NCI-H1694 treated with DMSO at 0.1 percent for 48 hours (cell line): ENCODE data around the gene PRKG1.

Experiments used
- DNase-seq: peaks from one replicate; lab custom pipeline; 2025; lab: John Stamatoyannopoulos, UW

The PRKG1 gene

GRCh38 chr10:51074238-51075028 is at the start of gene PRKG1:
TSS of gene PRKG1 (plus strand) at chr10:51074487.
- peak; percentile 19 for DNase-seq

- no peak for DNase-seq
Measured at GRCh38 chr10:51028420-51028819, 45.9 kb upstream of the PRKG1 start.

- DNase-seq: no peak
Measured at GRCh38 chr10:51029172-51029641, 45.1 kb upstream of the PRKG1 start.

- DNase-seq: no peak
Measured at GRCh38 chr10:51030480-51030879, 43.8 kb upstream of the PRKG1 start.

- DNase-seq: no peak
Measured at GRCh38 chr10:51031950-51032349, 42.3 kb upstream of the PRKG1 start.

GRCh38 chr10:51034769-51035168 is 39.5 kb upstream of the PRKG1 start:
- no peak for DNase-seq

- DNase-seq: no peak
Measured at GRCh38 chr10:51035344-51035743, 38.9 kb upstream of the PRKG1 start.

GRCh38 chr10:51045871-51046270 is 28.4 kb upstream of the PRKG1 start:
- no peak for DNase-seq

GRCh38 chr10:51046654-51047053 is 27.6 kb upstream of the PRKG1 start:
- no peak for DNase-seq

GRCh38 chr10:51047857-51048256 is 26.4 kb upstream of the PRKG1 start:
- DNase-seq: no peak

- DNase-seq: no peak
Measured at GRCh38 chr10:51048792-51049191, 25.5 kb upstream of the PRKG1 start.

GRCh38 chr10:51052163-51052562 is 22.1 kb upstream of the PRKG1 start:
- DNase-seq: no peak

- DNase-seq: no peak
Measured at GRCh38 chr10:51057925-51058324, 16.4 kb upstream of the PRKG1 start.

- DNase-seq: no peak
Measured at GRCh38 chr10:51063166-51063565, 11.1 kb upstream of the PRKG1 start.

- peak; percentile 33 for DNase-seq
Measured at GRCh38 chr10:51063659-51064535, 10.4 kb upstream of the PRKG1 start.

GRCh38 chr10:51066231-51066630 is 8.1 kb upstream of the PRKG1 start:
- no peak for DNase-seq

GRCh38 chr10:51072210-51072609 is 2.1 kb upstream of the PRKG1 start:
- no peak for DNase-seq

- DNase-seq: no peak
Measured at GRCh38 chr10:51072921-51073434, 1.3 kb upstream of the PRKG1 start.

GRCh38 chr10:51073453-51074237 is 642 bp upstream of the PRKG1 start:
- DNase-seq: no peak

GRCh38 chr10:51075043-51075872 is 971 bp downstream of the PRKG1 start:
- DNase-seq: no peak

- no peak for DNase-seq
Measured at GRCh38 chr10:51075873-51076229, 1.6 kb downstream of the PRKG1 start.
